GM21723 (cell line): ENCODE data around the gene MYO6.

ENCODE experiments used
- ATAC-seq: cut with Tn5 transposase; IDR thresholded peaks from one replicate; pipeline ENCODE4 v1.9.1; 2021; ENCODE audit warnings: mild to moderate bottlenecking, moderate library complexity; ENCODE audit not compliant: unreplicated experiment

MYO6 gene

GRCh38 chr6:75940564-75940963, 191.5 kb downstream of the MYO6 start:
- no peak for ATAC-seq

- ATAC-seq: no peak
Observed at GRCh38 chr6:75941509-75941908, 192.5 kb downstream of the MYO6 start.

- no peak for ATAC-seq
Observed at GRCh38 chr6:75943381-75943780, 194.3 kb downstream of the MYO6 start.

- ATAC-seq: peak; percentile 62
Observed at GRCh38 chr6:75946146-75946831, 197.2 kb downstream of the MYO6 start.

GRCh38 chr6:75947935-75948334, 198.9 kb downstream of the MYO6 start:
- no peak for ATAC-seq

GRCh38 chr6:75952128-75952527, 203.1 kb downstream of the MYO6 start:
- no peak for ATAC-seq

- no peak for ATAC-seq
Observed at GRCh38 chr6:75963569-75963968, 214.5 kb downstream of the MYO6 start.

GRCh38 chr6:75968143-75968542, 219.1 kb downstream of the MYO6 start:
- no peak for ATAC-seq
